ENCODE measurements around the gene BMP8B. TPM values are rescaled to one million over a fixed set of nuclear protein-coding genes. Genes with fewer than 3 reads are reported as not detected.

Gene BMP8B
- total RNA-seq, 1 donor from 2014 or later, result 0.16 TPM

- no peak for DNase-seq
Measured at GRCh38 chr1:39757501-39757900, 31.2 kb downstream of the BMP8B start.

GRCh38 chr1:39755965-39756659 is 32.6 kb downstream of the BMP8B start:
- DNase-seq, result no peak

- no peak for DNase-seq
Measured at GRCh38 chr1:39754906-39755504, 33.7 kb downstream of the BMP8B start.

- no peak for DNase-seq
Measured at GRCh38 chr1:39754026-39754570, 34.6 kb downstream of the BMP8B start.

GRCh38 chr1:39753132-39754025 is 35.3 kb downstream of the BMP8B start:
- no peak for DNase-seq

GRCh38 chr1:39752703-39753102 is 36.0 kb downstream of the BMP8B start:
- no peak for DNase-seq

GRCh38 chr1:39751595-39751994 is 37.1 kb downstream of the BMP8B start:
- no peak for DNase-seq

GRCh38 chr1:39745016-39745670 is 43.5 kb downstream of the BMP8B start:
- no peak for DNase-seq

- DNase-seq, result peak; percentile 92
Measured at GRCh38 chr1:39738622-39739366, 49.9 kb downstream of the BMP8B start, which contains the start of gene PPIE. PPIE (plus strand) TSS chr1:39738882; CDS start chr1:39738901, 19 bp downstream.

GRCh38 chr1:39737546-39738169 is 51.0 kb downstream of the BMP8B start:
- no peak for DNase-seq

GRCh38 chr1:39735731-39736130 is 52.9 kb downstream of the BMP8B start:
- no peak for DNase-seq

- DNase-seq, result peak; percentile 63
Measured at GRCh38 chr1:39733161-39733560, 55.5 kb downstream of the BMP8B start.

GRCh38 chr1:39732730-39733129 is 55.9 kb downstream of the BMP8B start:
- DNase-seq, result no peak

- DNase-seq, result no peak
Measured at GRCh38 chr1:39729842-39730241, 58.8 kb downstream of the BMP8B start.

- DNase-seq, result peak; percentile 5
Measured at GRCh38 chr1:39729030-39729429, 59.6 kb downstream of the BMP8B start.

- no peak for DNase-seq
Measured at GRCh38 chr1:39727932-39728317, 60.7 kb downstream of the BMP8B start.

- no peak for DNase-seq
Measured at GRCh38 chr1:39727221-39727931, 61.3 kb downstream of the BMP8B start.

- no peak for DNase-seq
Measured at GRCh38 chr1:39726600-39726999, 62.1 kb downstream of the BMP8B start.

GRCh38 chr1:39722495-39722894 is 66.2 kb downstream of the BMP8B start:
- no peak for DNase-seq

- no peak for DNase-seq
Measured at GRCh38 chr1:39721664-39722063, 67.0 kb downstream of the BMP8B start.
